Kidney epithelial cell (primary cell): Measurements from ENCODE around the gene TAF11L14. TPM values are rescaled to one million over a fixed set of nuclear protein-coding genes. Genes with fewer than 3 reads are reported as not detected.
"Not testable (repeated sequence)": the region's sequence is repeated elsewhere in the genome, so short reads cannot be mapped to it uniquely, and the experiment has no call there.

Experiments used
- DNase-seq: peaks from one replicate; pipeline ENCODE4 v3.0.0-alpha.2; 2010; ENCODE audit warnings: low read depth
- H3K27me3 ChIP-seq: 2 replicates; pipeline ENCODE4 v1.6.0; 2011; ENCODE audit warnings: low read length; ENCODE audit not compliant: control insufficient read depth, insufficient read depth
- H3K36me3 ChIP-seq: 2 replicates; pipeline ENCODE4 v1.5.1; 2011; ENCODE audit warnings: low read length; ENCODE audit not compliant: control insufficient read depth, insufficient read depth
- H3K4me3 ChIP-seq: 2 replicates; pipeline ENCODE4 v1.5.1; 2011; ENCODE audit warnings: low read depth, mild to moderate bottlenecking, control low read depth, low read length
- CTCF ChIP-seq: IDR thresholded peaks from 2 replicates; pipeline ENCODE4 v1.5.1; 2011; ENCODE audit warnings: mild to moderate bottlenecking, moderate library complexity, low read length, control low read depth, inconsistent platforms; ENCODE audit not compliant: insufficient read depth, poor library complexity, severe bottlenecking
- total RNA-seq: library from RNA; depleted of rRNA; stranded (reverse); fragments of >200 nt; gene quantifications from 2 replicates; pipeline ENCODE4 v1.2.3, GENCODE V29; 2015

Gene TAF11L14
- total RNA-seq, 1 donor from 2014 or later, result not detected

- H3K4me3 ChIP-seq, result no peak overlapping the region
Observed at GRCh38 chr5:17614872-17615605, 19.2 kb upstream of the TAF11L14 start.

GRCh38 chr5:17619354-17619753, 14.9 kb upstream of the TAF11L14 start:
- no peak overlapping the region for H3K4me3 ChIP-seq
- no peaks in the 10 kb centered on the region for H3K27me3 ChIP-seq
- no peak for TF ChIP-seq CTCF
- H3K36me3 ChIP-seq, result no peaks in the 10 kb centered on the region
- no peak for DNase-seq

More at GRCh38 chr5:17614872-17615605, 19.2 kb upstream of the TAF11L14 start:
- TF ChIP-seq CTCF, result no peak
- Histone ChIP-seq H3K36me3 (no peaks in the 10 kb centered on the region), H3K27me3 (no peaks in the 10 kb centered on the region)
- DNase-seq, result no peak

GRCh38 chr5:17620627-17621026, 13.6 kb upstream of the TAF11L14 start:
- H3K4me3 ChIP-seq, result no peak overlapping the region
- no peak for DNase-seq
- no peaks in the 10 kb centered on the region for H3K27me3 ChIP-seq
- no peaks in the 10 kb centered on the region for H3K36me3 ChIP-seq
- no peak for TF ChIP-seq CTCF

GRCh38 chr5:17625686-17626085, 8.6 kb upstream of the TAF11L14 start:
- no peak overlapping the region for H3K4me3 ChIP-seq
- no peak for DNase-seq
- no peaks in the 10 kb centered on the region for H3K27me3 ChIP-seq
- H3K36me3 ChIP-seq, result no peaks in the 10 kb centered on the region
- no peak for TF ChIP-seq CTCF

- H3K36me3 ChIP-seq, H3K4me3 ChIP-seq, DNase-seq, H3K27me3 ChIP-seq: not testable (repeated sequence)
Observed at GRCh38 chr5:17631788-17632187, 2.5 kb upstream of the TAF11L14 start, which contains the start of gene TAF11L13. Gene TAF11L13, plus strand, starts transcription at chr5:17632088.

GRCh38 chr5:17649232-17649631, 15.0 kb downstream of the TAF11L14 start:
- H3K36me3 ChIP-seq, DNase-seq, H3K4me3 ChIP-seq, H3K27me3 ChIP-seq: not testable (repeated sequence)

- DNase-seq, H3K27me3 ChIP-seq, H3K36me3 ChIP-seq, H3K4me3 ChIP-seq: not testable (repeated sequence)
Observed at GRCh38 chr5:17655201-17655759, 21.0 kb downstream of the TAF11L14 start.
